H1 (cell line): Measurements from ENCODE around the gene ACACA. TPM values are rescaled to one million over a fixed set of nuclear protein-coding genes. Genes with fewer than 3 reads are reported as not detected.

Source experiments
- CTCF ChIA-PET: fragments of 300-600 bp; sonication (Branson Sonifier 250); formaldehyde crosslinking; loops from one replicate; lab custom pipeline; 2021; ENCODE audit not compliant: partially characterized antibody; lab: Charles Lee
- POLR2A ChIA-PET: fragments of 300-600 bp; sonication (Branson Sonifier 250); formaldehyde crosslinking; loops from one replicate; lab custom pipeline; 2021; ENCODE audit warnings: inconsistent platforms; ENCODE audit not compliant: partially characterized antibody; lab: Charles Lee
- DNase-seq, 2 experiments: peaks; one replicate each; pipeline versions ENCODE4 v3.0.0 to v3.0.0-alpha.2; 2010 to 2022; ENCODE audit warnings: low spot score in 2 of 2, low read depth in 1 of 2, mixed read lengths in 1 of 2
- FAIRE-seq: peaks from 2 replicates; lab custom pipeline; 2011; peaks lifted over from hg19 to GRCh38; lab: Jason Lieb, UNC
- H2AFZ ChIP-seq: 2 replicates; pipeline ENCODE4 v1.8.1; 2012; ENCODE audit warnings: low read length, inconsistent platforms
- H2AK5ac ChIP-seq: 2 replicates; pipeline ENCODE4 v1.6.1; 2013; ENCODE audit warnings: low read depth, low read length
- H2BK120ac ChIP-seq: replicated peaks from 2 replicates; pipeline ENCODE3; 2013; ENCODE audit warnings: low read depth, low read length, inconsistent platforms
- H2BK12ac ChIP-seq: 2 replicates; pipeline ENCODE4 v1.6.1; 2013; ENCODE audit warnings: low read depth, low read length
- H2BK15ac ChIP-seq: 2 replicates; pipeline ENCODE4 v1.6.1; 2013; ENCODE audit warnings: low read length
- H2BK20ac ChIP-seq: 2 replicates; pipeline ENCODE4 v1.6.1; 2013; ENCODE audit warnings: low read length
- H2BK5ac ChIP-seq: 2 replicates; pipeline ENCODE4 v1.6.1; 2013; ENCODE audit warnings: low read depth, low read length
- H3K14ac ChIP-seq: 2 replicates; pipeline ENCODE4 v1.6.1; 2013; ENCODE audit warnings: inconsistent platforms; ENCODE audit not compliant: insufficient read length
- H3K18ac ChIP-seq: 2 replicates; pipeline ENCODE4 v1.6.1; 2013; ENCODE audit warnings: low read length; ENCODE audit errors: extremely low read depth
- H3K23ac ChIP-seq: 2 replicates; pipeline ENCODE4 v1.6.1; 2013; ENCODE audit warnings: inconsistent platforms; ENCODE audit not compliant: insufficient read length
- H3K23me2 ChIP-seq: 2 replicates; pipeline ENCODE4 v1.6.1; 2013; ENCODE audit warnings: low read depth, low read length
- H3K27ac ChIP-seq: 2 replicates; pipeline ENCODE4 v1.6.1; 2011; ENCODE audit warnings: low read depth, low read length, inconsistent platforms
- H3K27me3 ChIP-seq, 4 experiments: replicated peaks in 1 of 4; 1 replicate in 1 of 4; 2 replicates in 3 of 4; pipeline versions ENCODE4 v1.6.1 to v1.8.1; 2011 to 2013; ENCODE audit warnings: low read length in 3 of 4, mild to moderate bottlenecking in 3 of 4, inconsistent platforms in 2 of 4, mixed read lengths in 2 of 4, moderate library complexity in 1 of 4; ENCODE audit not compliant: control insufficient read depth in 3 of 4, insufficient read depth in 3 of 4; ENCODE audit errors: extremely low read depth in 1 of 4
- H3K36me3 ChIP-seq, 4 experiments: 2 replicates each; pipeline versions ENCODE4 v1.6.1 to v1.8.1; 2011 to 2013; ENCODE audit warnings: mild to moderate bottlenecking in 4 of 4, low read length in 3 of 4, moderate library complexity in 2 of 4, control low read depth in 1 of 4, inconsistent platforms in 1 of 4; ENCODE audit not compliant: insufficient read depth in 4 of 4, control insufficient read depth in 2 of 4
- H3K4ac ChIP-seq: replicated peaks from 2 replicates; pipeline ENCODE3; 2013; ENCODE audit warnings: low read length, low read depth, mixed read lengths, inconsistent platforms; ENCODE audit not compliant: insufficient read length
- H3K4me1 ChIP-seq, 4 experiments: replicated peaks in 1 of 4; 1 replicate in 1 of 4; 2 replicates in 3 of 4; pipeline versions ENCODE4 v1.6.1 to v1.8.1; 2011 to 2013; ENCODE audit warnings: low read length in 3 of 4, inconsistent platforms in 2 of 4, mixed read lengths in 1 of 4; ENCODE audit not compliant: insufficient read depth in 4 of 4, control insufficient read depth in 3 of 4
- H3K4me2 ChIP-seq, 2 experiments: 2 replicates each; pipeline versions ENCODE4 v1.6.1 to v1.8.1; 2011 to 2013; ENCODE audit warnings: low read depth in 2 of 2, low read length in 2 of 2, control low read depth in 1 of 2, inconsistent platforms in 1 of 2, mild to moderate bottlenecking in 1 of 2; ENCODE audit not compliant: insufficient read depth in 1 of 2
- H3K4me3 ChIP-seq, 4 experiments: fragments of 200-600, 300-600 bp in 1 of 4; sonication (generic), shearing (Covaris generic), sonication (Bioruptor Twin) in 1 of 4; 2 replicates each; pipeline versions ENCODE4 v1.5.1 to v1.8.1; 2011 to 2016; ENCODE audit warnings: low read length in 4 of 4, low read depth in 3 of 4, control low read depth in 2 of 4, inconsistent platforms in 2 of 4, mild to moderate bottlenecking in 2 of 4, mixed read lengths in 1 of 4, moderate library complexity in 1 of 4; ENCODE audit not compliant: insufficient read depth in 2 of 4; ENCODE audit errors: extremely low read depth in 1 of 4
- H3K56ac ChIP-seq: replicated peaks from 2 replicates; pipeline ENCODE3; 2013; ENCODE audit warnings: low read depth, mild to moderate bottlenecking, mixed read lengths, low read length, inconsistent platforms; ENCODE audit not compliant: insufficient read length
- H3K79me1 ChIP-seq: 2 replicates; pipeline ENCODE4 v1.6.1; 2013; ENCODE audit warnings: low read depth, low read length, control low read depth
- H3K79me2 ChIP-seq, 2 experiments: 2 replicates each; pipeline versions ENCODE4 v1.6.1 to v1.8.1; 2012 to 2013; ENCODE audit warnings: low read length in 2 of 2, mild to moderate bottlenecking in 2 of 2, inconsistent platforms in 1 of 2; ENCODE audit not compliant: insufficient read depth in 2 of 2, control insufficient read depth in 1 of 2
- H3K9ac ChIP-seq, 4 experiments: replicated peaks in 1 of 4; 1 replicate in 1 of 4; 2 replicates in 3 of 4; pipeline versions ENCODE4 v1.6.1 to v1.8.1; 2011 to 2013; ENCODE audit warnings: low read depth in 3 of 4, low read length in 3 of 4, control low read depth in 2 of 4, mild to moderate bottlenecking in 2 of 4, moderate library complexity in 2 of 4, inconsistent platforms in 1 of 4; ENCODE audit errors: extremely low read depth in 1 of 4
- H3K9me3 ChIP-seq, 2 experiments: 2 replicates each; pipeline versions ENCODE4 v1.6.1 to v1.8.1; 2012 to 2013; ENCODE audit warnings: mild to moderate bottlenecking in 2 of 2, moderate library complexity in 2 of 2, control low read depth in 1 of 2, inconsistent platforms in 1 of 2, low read depth in 1 of 2, low read length in 1 of 2, mixed read lengths in 1 of 2; ENCODE audit not compliant: insufficient read depth in 2 of 2
- H4K20me1 ChIP-seq, 2 experiments: replicated peaks in 1 of 2; 2 replicates each; pipeline versions ENCODE3 to v1.8.1; 2011 to 2013; ENCODE audit warnings: inconsistent platforms in 2 of 2, low read length in 2 of 2, mild to moderate bottlenecking in 1 of 2; ENCODE audit not compliant: insufficient read depth in 2 of 2, control insufficient read depth in 1 of 2
- H4K5ac ChIP-seq: 2 replicates; pipeline ENCODE4 v1.6.1; 2013; ENCODE audit warnings: low read length, low read depth, mixed read lengths, inconsistent platforms; ENCODE audit not compliant: insufficient read length
- H4K8ac ChIP-seq: 2 replicates; pipeline ENCODE4 v1.8.0; 2013; ENCODE audit warnings: mild to moderate bottlenecking, moderate library complexity, low read length, inconsistent platforms; ENCODE audit not compliant: insufficient read depth; ENCODE audit errors: extremely low read depth
- H4K91ac ChIP-seq: replicated peaks from 2 replicates; pipeline ENCODE3; 2013; ENCODE audit warnings: low read length, mixed read lengths, inconsistent platforms; ENCODE audit not compliant: insufficient read length
- HDAC2 ChIP-seq, 2 experiments: fragments of 300-600 bp in 1 of 2; sonication (generic) in 1 of 2; IDR thresholded peaks; 2 replicates each; pipeline ENCODE4 v1.6.1; 2011 to 2012; ENCODE audit warnings: low read depth in 2 of 2, low read length in 2 of 2, mild to moderate bottlenecking in 2 of 2, moderate library complexity in 2 of 2, borderline replicate concordance in 1 of 2, inconsistent platforms in 1 of 2
- SAP30 ChIP-seq: fragments of 300-600 bp; sonication (generic); IDR thresholded peaks from 2 replicates; pipeline ENCODE4 v1.7.1; 2012; ENCODE audit warnings: low read length, moderate library complexity, mild to moderate bottlenecking, inconsistent platforms; ENCODE audit not compliant: insufficient read depth, insufficient replicate concordance
- WGBS, 2 experiments: shearing (Covaris generic) in 1 of 2; methylation state at CpG; one replicate each; pipeline versions ENCODE4 v1.1.6 to v1.1.7; 2013 to 2015; ENCODE audit warnings: low lambda C conversion rate in 2 of 2, mixed read lengths in 2 of 2, inconsistent platforms in 1 of 2, low coverage in 1 of 2, missing lambda C conversion rate in 1 of 2; ENCODE audit not compliant: insufficient replicate concordance in 2 of 2, insufficient coverage in 1 of 2, insufficient read length in 1 of 2; ENCODE audit errors: extremely low coverage in 1 of 2, missing lambda C conversion rate in 1 of 2; 5-methylcytosine and 5-hydroxymethylcytosine counted together
- polyA plus RNA-seq, 7 experiments: library from polyadenylated mRNA; depleted of rRNA in 3 of 7; stranded (reverse) in 5 of 7; unstranded in 2 of 7; fragments of >200 nt in 5 of 7; fragments of 200-250 nt in 2 of 7; gene quantifications; 1 replicate in 5 of 7; 2 replicates in 1 of 7; 4 replicates in 1 of 7; pipeline versions ENCODE4 v1.2.1 to v1.2.3, GENCODE V29; 2011 to 2013; ENCODE audit warnings: missing spikeins in 2 of 7, mixed read lengths in 2 of 7
- total RNA-seq: library from RNA; stranded (reverse); fragmentation: NEBNext Ultra II Directional; extraction: Animal tissue kit (Norgen Biotek cat#: 25700); gene quantifications from 2 replicates; pipeline ENCODE4 v1.2.1, GENCODE V29; 2021

ACACA gene
- total and polyA plus RNA-seq, 2 of the 8 experiments (the other 6 are each of a cell fraction or from before 2014, with no cell fraction given) = 74.0 to 160 TPM

DNA sequence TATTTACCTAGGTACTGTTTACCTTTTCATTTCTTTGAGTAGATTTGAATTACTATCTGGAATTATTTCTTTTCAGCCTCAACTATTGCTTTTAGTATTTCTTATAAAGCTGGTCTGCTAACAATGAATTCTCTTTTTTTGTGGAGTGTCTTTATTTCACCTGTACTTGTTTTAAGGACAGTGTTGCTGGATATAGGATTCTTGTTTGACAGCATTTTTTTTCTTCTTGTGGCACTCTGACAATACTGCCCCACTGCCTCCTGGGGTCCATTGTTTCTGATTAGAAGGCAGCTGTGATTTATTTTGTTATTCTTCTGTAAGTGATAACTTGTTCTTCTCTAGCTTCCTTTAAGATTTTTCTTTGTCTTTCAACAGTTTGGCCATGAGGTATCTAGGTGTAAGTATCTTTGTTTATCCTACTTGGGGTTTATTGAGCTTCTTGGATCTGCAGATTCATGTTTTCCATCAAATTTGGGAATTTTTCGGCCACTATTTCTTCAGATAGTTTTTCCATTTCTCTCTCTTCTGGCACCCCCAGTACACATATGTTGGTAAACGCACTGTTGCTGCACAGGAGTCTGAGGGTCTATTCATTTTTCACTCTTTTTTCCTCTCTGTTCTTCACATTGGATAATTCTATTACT lies 327.4 kb downstream of the ACACA start:
- no peak overlapping the region for H3K56ac ChIP-seq
- FAIRE-seq (no peak), DNase-seq (no peak)
- no peak overlapping the region for H2BK20ac ChIP-seq
- 93% methylated on average over 2 of the region's 2 CpGs; no CpG with 5 or more reads in 1 of the 2 experiments for WGBS, 2 experiments
- ChIA-PET CTCF (interaction anchor here (0.7 kb wide), 1 partner anchor 421 kb away, joined by 3 read pairs; no protein-coding TSS in a partner anchor), POLR2A (no interaction called here)
- peaks cover 0 to 11% of the 10 kb centered on the region in 2 experiments; a peak in 1 of 4 replicates for H3K9me3 ChIP-seq
- H2BK5ac ChIP-seq = no peak overlapping the region
- no peak overlapping the region for H4K91ac ChIP-seq
- no peak overlapping the region for H2BK120ac ChIP-seq
- no peak overlapping the region for H3K4ac ChIP-seq
- H3K4me1 ChIP-seq = peaks cover 6 to 17% (median 12%) of the 10 kb centered on the region in 4 experiments
- no peak overlapping the region for H3K27ac ChIP-seq
- no peak overlapping the region for H3K9ac ChIP-seq
- H3K36me3 ChIP-seq = no peaks in the 10 kb centered on the region; a peak in 2 of 8 replicates
- H2AK5ac ChIP-seq = no peak overlapping the region
- no peaks in the 10 kb centered on the region for H3K79me1 ChIP-seq
- no peak overlapping the region for H3K4me2 ChIP-seq
- H2BK12ac ChIP-seq = no peak overlapping the region
- H3K18ac ChIP-seq = no peak overlapping the region
- H4K8ac ChIP-seq = no peak overlapping the region
- no peaks in the 10 kb centered on the region for H3K27me3 ChIP-seq
- no peak overlapping the region for H2BK15ac ChIP-seq
- no peak overlapping the region for H2AFZ ChIP-seq
- H3K23me2 ChIP-seq = no peaks in the 10 kb centered on the region
- no peak overlapping the region for H3K23ac ChIP-seq
- no peak overlapping the region for H4K5ac ChIP-seq
- no peak overlapping the region for H3K4me3 ChIP-seq
- H4K20me1 ChIP-seq = no peaks in the 10 kb centered on the region
- H3K14ac ChIP-seq = no peak overlapping the region
- no peaks in the 10 kb centered on the region for H3K79me2 ChIP-seq
- no peak for TF ChIP-seq SAP30
- TF ChIP-seq HDAC2 (IDR thresholded peaks at IDR 0.05; ENCODE audit: borderline replicate concordance in 1 of 2, low read depth in 2 of 2, low read length in 2 of 2) = no peak
